Panc1 (cell line): ENCODE results near the gene TAB2. TPM values are rescaled to one million over a fixed set of nuclear protein-coding genes. Genes with fewer than 3 reads are reported as not detected.

Source experiments
- ATAC-seq: fragments of 200-7000 bp; cut with Tn5 transposase; 2 replicates; pipeline ENCODE4 v1.9.1; 2020; ENCODE audit warnings: mild to moderate bottlenecking, moderate library complexity
- BruUV-seq: library from RNA; stranded (reverse); fragments of 400-500 nt; replicated peaks from 2 replicates; lab custom pipeline; 2021; lab: Mats Ljungman, UMichigan
- CTCF ChIA-PET: fragments of 300-600 bp; sonication (Branson Sonifier 250); formaldehyde crosslinking; loops from one replicate; lab custom pipeline; 2022; ENCODE audit warnings: antibody characterized with exemption; lab: Charles Lee
- POLR2A ChIA-PET: fragments of 300-600 bp; sonication (Branson Sonifier 250); formaldehyde crosslinking; loops from one replicate; lab custom pipeline; 2022; ENCODE audit warnings: antibody characterized with exemption; lab: Charles Lee
- DNase-seq: peaks from one replicate; pipeline ENCODE4 v3.0.0-alpha.2; 2010; ENCODE audit warnings: low read depth, low spot score
- H3K27ac ChIP-seq: 2 replicates; pipeline ENCODE4 v1.5.1; 2011; ENCODE audit warnings: mild to moderate bottlenecking, low read length, inconsistent platforms
- H3K27me3 ChIP-seq: fragments of 200-500 bp; sonication (Bioruptor generic); 2 replicates; pipeline ENCODE4 v1.6.0; 2014; ENCODE audit warnings: low read length, inconsistent platforms; ENCODE audit not compliant: control insufficient read depth, insufficient read depth
- H3K36me3 ChIP-seq: fragments of 200-500 bp; sonication (Bioruptor generic); 2 replicates; pipeline ENCODE4 v1.5.1; 2014; ENCODE audit warnings: inconsistent platforms, mild to moderate bottlenecking, low read length, moderate library complexity; ENCODE audit not compliant: control insufficient read depth, insufficient read depth
- H3K4me1 ChIP-seq: 2 replicates; pipeline ENCODE4 v1.5.1; 2011; ENCODE audit warnings: inconsistent platforms, mild to moderate bottlenecking, low read length, moderate library complexity; ENCODE audit not compliant: control insufficient read depth, insufficient read depth
- H3K4me3 ChIP-seq, 2 experiments: 2 replicates each; pipeline ENCODE4 v1.5.1; 2011 to 2012; ENCODE audit warnings: low read depth in 2 of 2, low read length in 2 of 2, mild to moderate bottlenecking in 2 of 2, inconsistent platforms in 1 of 2, moderate library complexity in 1 of 2
- H3K9me3 ChIP-seq: fragments of 200-500 bp; sonication (Bioruptor generic); 2 replicates; pipeline ENCODE4 v1.5.1; 2014; ENCODE audit warnings: low read depth, mild to moderate bottlenecking, inconsistent platforms, low read length, moderate library complexity; ENCODE audit not compliant: control insufficient read depth, insufficient read depth
- POLR2AphosphoS5 ChIP-seq: IDR thresholded peaks from 2 replicates; pipeline ENCODE4 v1.6.1; 2012; ENCODE audit warnings: mild to moderate bottlenecking, low read depth, low read length, moderate library complexity
- SIN3A ChIP-seq: IDR thresholded peaks from 2 replicates; pipeline ENCODE4 v1.6.1; 2012; ENCODE audit warnings: low read depth, mild to moderate bottlenecking, low read length, moderate library complexity, borderline replicate concordance; ENCODE audit not compliant: insufficient read depth
- TCF7L2 ChIP-seq: IDR thresholded peaks from 2 replicates; pipeline ENCODE4 v1.6.1; 2011; ENCODE audit warnings: mild to moderate bottlenecking, low read depth, low read length, inconsistent platforms
- in situ Hi-C: cut with HindIII; loops from 2 replicates; pipeline ENCODE4 v1.10.0; 2016; ENCODE audit warnings: low sequenced_read_pairs, low pct_unique_long_range_greater_than_20kb
- intact Hi-C: fragments of 100-400 bp; cut with micrococcal nuclease; formaldehyde crosslinking; loops from one replicate; pipeline ENCODE4 v1.10.0; 2022; ENCODE audit not compliant: unreplicated experiment
- total RNA-seq: library from RNA; stranded (reverse); gene quantifications from one replicate; pipeline ENCODE4 v1.2.1, GENCODE V29; 2021; ENCODE audit not compliant: unreplicated experiment
- TF ChIP-seq, protein P1 (sequence below), 2 experiments: IDR thresholded peaks; 2 replicates each; pipeline ENCODE4 v1.6.1; 2011 to 2012; ENCODE audit warnings: low read depth in 2 of 2, control low read depth in 1 of 2, low read length in 1 of 2, mild to moderate bottlenecking in 1 of 2, moderate library complexity in 1 of 2; ENCODE audit not compliant: insufficient read depth in 1 of 2
- TF ChIP-seq, protein P2 (sequence below): fragments of 450-650 bp; IDR thresholded peaks from 2 replicates; pipeline ENCODE4 v1.5.1; 2017; ENCODE audit warnings: mild to moderate bottlenecking

The TAB2 gene
- total RNA-seq, 1 experiment from 2014 or later = 47.2 TPM

DNA sequence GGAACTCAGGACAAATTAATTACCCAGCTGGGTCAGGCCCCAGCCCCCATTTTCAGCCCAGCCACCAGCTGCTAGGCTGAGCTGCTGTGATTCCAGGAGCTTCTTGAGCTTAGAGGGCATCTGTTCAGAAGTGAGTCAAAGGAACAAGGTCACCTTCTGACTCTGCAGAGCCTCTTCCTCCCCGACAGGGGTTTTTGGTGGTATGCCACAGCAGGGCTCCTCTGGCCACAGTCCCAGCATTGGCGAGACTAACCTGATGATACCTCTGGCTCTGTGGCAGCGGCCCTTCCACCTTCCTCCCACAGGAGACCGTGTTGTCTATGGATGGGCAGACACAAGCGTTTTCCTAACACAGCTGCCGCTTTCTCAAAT lies 127.6 kb downstream of the TAB2 start:
- no peaks in the 10 kb centered on the region for H3K4me1 ChIP-seq
- no peak for TF ChIP-seq SIN3A
- ChIA-PET CTCF (no interaction called here), POLR2A (no interaction called here)
- intact Hi-C loops = no loop called here
- no peaks in the 10 kb centered on the region for H3K27me3 ChIP-seq
- H3K9me3 ChIP-seq = no peaks in the 10 kb centered on the region
- no peak for DNase-seq
- H3K36me3 ChIP-seq = no peaks in the 10 kb centered on the region
- H3K27ac ChIP-seq = no peak overlapping the region
- no TSS peak for BruUV-seq
- no peak for ATAC-seq
- no peak overlapping the region for H3K4me3 ChIP-seq
- in situ Hi-C loops = no loop called here

DNA sequence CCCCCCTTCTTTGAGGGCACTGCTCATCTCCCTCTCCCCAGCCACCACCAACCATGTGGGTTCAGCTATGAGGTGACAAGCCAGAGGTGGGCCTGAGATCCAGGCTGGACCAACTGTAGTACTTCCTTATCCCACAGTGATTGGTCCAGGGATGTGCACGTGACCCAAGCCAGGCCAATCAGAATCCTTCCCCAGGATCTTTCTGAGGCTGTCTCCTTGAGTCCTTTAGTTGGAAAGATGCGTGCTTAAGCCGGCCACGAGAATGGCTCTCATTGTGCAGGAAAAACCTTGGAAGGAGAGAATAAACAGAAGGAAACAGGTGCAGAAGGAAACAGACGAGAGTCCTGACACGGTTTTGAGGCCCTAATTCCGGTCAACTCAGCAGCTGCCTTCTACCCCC lies 128.1 kb downstream of the TAB2 start:
- BruUV-seq = no TSS peak
- ATAC-seq = no peak

DNA sequence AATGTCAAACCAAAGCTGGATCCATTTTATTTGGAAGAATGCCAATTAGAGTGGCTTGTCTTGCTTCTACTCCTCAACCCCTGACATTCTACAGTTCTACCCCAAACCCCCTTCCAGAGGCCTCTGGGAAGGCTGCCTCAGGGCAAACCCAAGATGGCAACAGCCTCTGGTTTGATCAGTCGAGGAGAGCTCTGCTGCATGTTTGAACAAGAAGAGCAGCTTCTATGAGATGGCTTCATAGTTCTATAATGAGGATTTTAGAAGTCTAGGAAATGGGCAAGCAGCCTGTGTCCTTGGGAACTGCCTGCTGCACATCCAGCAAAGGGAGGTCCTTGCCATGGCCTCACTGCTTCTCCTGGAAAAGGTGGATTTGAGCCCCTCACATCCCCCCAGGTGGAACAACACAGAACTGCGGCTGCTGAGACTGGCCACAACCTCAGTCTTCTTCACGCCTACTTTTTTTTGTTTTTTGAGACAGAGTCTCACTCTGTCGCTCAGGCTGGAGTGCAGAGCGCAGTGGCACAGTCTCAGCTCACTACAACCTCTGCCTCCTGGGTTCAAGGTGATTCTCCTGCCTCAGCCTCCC lies 129.4 kb downstream of the TAB2 start:
- intact Hi-C loops (no loop called here), in situ Hi-C loops (no loop called here)
- H3K4me1 ChIP-seq = no peaks in the 10 kb centered on the region
- no peak overlapping the region for H3K27ac ChIP-seq
- TF ChIP-seq POLR2AphosphoS5 (no peak), TCF7L2 (no peak), SIN3A (no peak)
- TF ChIP-seq, protein P1, sequence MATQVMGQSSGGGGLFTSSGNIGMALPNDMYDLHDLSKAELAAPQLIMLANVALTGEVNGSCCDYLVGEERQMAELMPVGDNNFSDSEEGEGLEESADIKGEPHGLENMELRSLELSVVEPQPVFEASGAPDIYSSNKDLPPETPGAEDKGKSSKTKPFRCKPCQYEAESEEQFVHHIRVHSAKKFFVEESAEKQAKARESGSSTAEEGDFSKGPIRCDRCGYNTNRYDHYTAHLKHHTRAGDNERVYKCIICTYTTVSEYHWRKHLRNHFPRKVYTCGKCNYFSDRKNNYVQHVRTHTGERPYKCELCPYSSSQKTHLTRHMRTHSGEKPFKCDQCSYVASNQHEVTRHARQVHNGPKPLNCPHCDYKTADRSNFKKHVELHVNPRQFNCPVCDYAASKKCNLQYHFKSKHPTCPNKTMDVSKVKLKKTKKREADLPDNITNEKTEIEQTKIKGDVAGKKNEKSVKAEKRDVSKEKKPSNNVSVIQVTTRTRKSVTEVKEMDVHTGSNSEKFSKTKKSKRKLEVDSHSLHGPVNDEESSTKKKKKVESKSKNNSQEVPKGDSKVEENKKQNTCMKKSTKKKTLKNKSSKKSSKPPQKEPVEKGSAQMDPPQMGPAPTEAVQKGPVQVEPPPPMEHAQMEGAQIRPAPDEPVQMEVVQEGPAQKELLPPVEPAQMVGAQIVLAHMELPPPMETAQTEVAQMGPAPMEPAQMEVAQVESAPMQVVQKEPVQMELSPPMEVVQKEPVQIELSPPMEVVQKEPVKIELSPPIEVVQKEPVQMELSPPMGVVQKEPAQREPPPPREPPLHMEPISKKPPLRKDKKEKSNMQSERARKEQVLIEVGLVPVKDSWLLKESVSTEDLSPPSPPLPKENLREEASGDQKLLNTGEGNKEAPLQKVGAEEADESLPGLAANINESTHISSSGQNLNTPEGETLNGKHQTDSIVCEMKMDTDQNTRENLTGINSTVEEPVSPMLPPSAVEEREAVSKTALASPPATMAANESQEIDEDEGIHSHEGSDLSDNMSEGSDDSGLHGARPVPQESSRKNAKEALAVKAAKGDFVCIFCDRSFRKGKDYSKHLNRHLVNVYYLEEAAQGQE (IDR thresholded peaks at IDR 0.05; ENCODE audit: insufficient read depth in 1 of 2, low read depth in 2 of 2, low read length in 1 of 2) = no peak
- TF ChIP-seq, protein P2, sequence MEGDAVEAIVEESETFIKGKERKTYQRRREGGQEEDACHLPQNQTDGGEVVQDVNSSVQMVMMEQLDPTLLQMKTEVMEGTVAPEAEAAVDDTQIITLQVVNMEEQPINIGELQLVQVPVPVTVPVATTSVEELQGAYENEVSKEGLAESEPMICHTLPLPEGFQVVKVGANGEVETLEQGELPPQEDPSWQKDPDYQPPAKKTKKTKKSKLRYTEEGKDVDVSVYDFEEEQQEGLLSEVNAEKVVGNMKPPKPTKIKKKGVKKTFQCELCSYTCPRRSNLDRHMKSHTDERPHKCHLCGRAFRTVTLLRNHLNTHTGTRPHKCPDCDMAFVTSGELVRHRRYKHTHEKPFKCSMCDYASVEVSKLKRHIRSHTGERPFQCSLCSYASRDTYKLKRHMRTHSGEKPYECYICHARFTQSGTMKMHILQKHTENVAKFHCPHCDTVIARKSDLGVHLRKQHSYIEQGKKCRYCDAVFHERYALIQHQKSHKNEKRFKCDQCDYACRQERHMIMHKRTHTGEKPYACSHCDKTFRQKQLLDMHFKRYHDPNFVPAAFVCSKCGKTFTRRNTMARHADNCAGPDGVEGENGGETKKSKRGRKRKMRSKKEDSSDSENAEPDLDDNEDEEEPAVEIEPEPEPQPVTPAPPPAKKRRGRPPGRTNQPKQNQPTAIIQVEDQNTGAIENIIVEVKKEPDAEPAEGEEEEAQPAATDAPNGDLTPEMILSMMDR = no peak
- no peak for ATAC-seq
- ChIA-PET POLR2A (interaction anchor here (0.6 to 0.7 kb wide), 2 partner anchors 38 to 82 kb away, joined by 3 to 5 read pairs; no protein-coding TSS in a partner anchor), CTCF (interaction anchor here (0.6 to 0.7 kb wide), 2 partner anchors 12 to 411 kb away, joined by 3 to 5 read pairs; no protein-coding TSS in a partner anchor)
- no peak overlapping the region for H3K4me3 ChIP-seq
- H3K9me3 ChIP-seq = no peaks in the 10 kb centered on the region
- H3K36me3 ChIP-seq = no peaks in the 10 kb centered on the region
- no peak for DNase-seq
- no peaks in the 10 kb centered on the region for H3K27me3 ChIP-seq
- BruUV-seq = no TSS peak

More for the DNA sequence above, 128.1 kb downstream of the TAB2 start:
- Histone ChIP-seq H3K36me3 (no peaks in the 10 kb centered on the region), H3K27me3 (no peaks in the 10 kb centered on the region), H3K4me1 (no peaks in the 10 kb centered on the region), H3K27ac (no peak overlapping the region), H3K4me3 (no peak overlapping the region), H3K9me3 (no peaks in the 10 kb centered on the region)
- in situ Hi-C loops (no loop called here), intact Hi-C loops (no loop called here)
- no peak for DNase-seq
- no peak for TF ChIP-seq POLR2AphosphoS5
- no peak for TF ChIP-seq TCF7L2
- TF ChIP-seq, protein P2 = no peak
- POLR2A ChIA-PET = no interaction called here
- CTCF ChIA-PET = no interaction called here
